Measurements from ENCODE around the gene ZNF783. TPM values are rescaled to one million over a fixed set of nuclear protein-coding genes. Genes with fewer than 3 reads are reported as not detected.

The ZNF783 gene
- polyA plus RNA-seq, 1 donor (not counting 4 experiments of a cell fraction or from before 2014, with no cell fraction given), result 4.2 TPM

DNA sequence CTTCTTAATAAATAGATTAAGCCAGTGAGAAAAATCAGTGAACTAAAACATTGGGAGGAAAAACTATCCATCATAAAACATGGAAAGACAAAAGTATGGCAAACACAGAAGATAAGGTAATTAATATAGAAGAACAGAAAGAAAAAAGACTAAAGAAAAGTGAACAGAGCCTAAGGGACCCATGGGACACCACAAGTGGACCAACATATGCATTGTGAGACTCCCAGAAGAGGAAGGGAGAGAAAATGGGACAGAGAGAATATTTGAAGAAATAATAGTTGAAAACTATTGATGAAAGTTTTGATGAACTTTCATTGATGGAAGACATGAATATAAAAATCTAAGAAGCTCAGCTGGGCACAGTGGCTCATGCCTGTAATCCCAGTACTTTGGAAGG, 71.3 kb downstream of the ZNF783 start:
- Histone ChIP-seq H3K9me3 (ENCODE audit: control insufficient read depth, low read depth, low read length) (no peaks in the 10 kb centered on the region), H3K9me1 (ENCODE audit: control insufficient read depth, extremely low read depth, insufficient read depth, low read length) (no peaks in the 10 kb centered on the region), H3K27me3 (ENCODE audit: control insufficient read depth, extremely low read depth, insufficient read depth, low read length) (peaks cover 3% of the 10 kb centered on the region), H3K36me3 (ENCODE audit: control insufficient read depth in 2 of 2, extremely low read depth in 1 of 2, insufficient read depth in 2 of 2, low read length in 2 of 2) (no peaks in the 10 kb centered on the region), H2AFZ (ENCODE audit: control insufficient read depth, low read length) (no peak overlapping the region), H3K4me3 (ENCODE audit: control insufficient read depth in 2 of 3, extremely low read depth in 1 of 3, insufficient read depth in 2 of 3, low read depth in 1 of 3, low read length in 3 of 3) (no peak overlapping the region), H3K4me2 (ENCODE audit: control insufficient read depth, extremely low read depth, insufficient read depth, low read depth, low read length) (no peak overlapping the region), H3K9ac (ENCODE audit: control insufficient read depth, extremely low read depth, insufficient read depth, low read length) (no peak overlapping the region), H3K79me2 (ENCODE audit: control insufficient read depth, insufficient read depth, low read length) (no peaks in the 10 kb centered on the region), H3K4me1 (ENCODE audit: control insufficient read depth, extremely low read depth, insufficient read depth, low read length) (no peaks in the 10 kb centered on the region), H4K20me1 (ENCODE audit: control insufficient read depth, extremely low read depth, insufficient read depth, low read length) (no peaks in the 10 kb centered on the region), H3K27ac (ENCODE audit: control insufficient read depth, insufficient read depth, low read length) (no peak overlapping the region)
- TF ChIP-seq EZH2 (IDR thresholded peaks at IDR 0.05; ENCODE audit: low read length), result no peak
- TF ChIP-seq, protein P1, sequence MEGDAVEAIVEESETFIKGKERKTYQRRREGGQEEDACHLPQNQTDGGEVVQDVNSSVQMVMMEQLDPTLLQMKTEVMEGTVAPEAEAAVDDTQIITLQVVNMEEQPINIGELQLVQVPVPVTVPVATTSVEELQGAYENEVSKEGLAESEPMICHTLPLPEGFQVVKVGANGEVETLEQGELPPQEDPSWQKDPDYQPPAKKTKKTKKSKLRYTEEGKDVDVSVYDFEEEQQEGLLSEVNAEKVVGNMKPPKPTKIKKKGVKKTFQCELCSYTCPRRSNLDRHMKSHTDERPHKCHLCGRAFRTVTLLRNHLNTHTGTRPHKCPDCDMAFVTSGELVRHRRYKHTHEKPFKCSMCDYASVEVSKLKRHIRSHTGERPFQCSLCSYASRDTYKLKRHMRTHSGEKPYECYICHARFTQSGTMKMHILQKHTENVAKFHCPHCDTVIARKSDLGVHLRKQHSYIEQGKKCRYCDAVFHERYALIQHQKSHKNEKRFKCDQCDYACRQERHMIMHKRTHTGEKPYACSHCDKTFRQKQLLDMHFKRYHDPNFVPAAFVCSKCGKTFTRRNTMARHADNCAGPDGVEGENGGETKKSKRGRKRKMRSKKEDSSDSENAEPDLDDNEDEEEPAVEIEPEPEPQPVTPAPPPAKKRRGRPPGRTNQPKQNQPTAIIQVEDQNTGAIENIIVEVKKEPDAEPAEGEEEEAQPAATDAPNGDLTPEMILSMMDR (optimal IDR thresholded peaks at IDR 0.05 in 1 of 3, IDR thresholded peaks at IDR 0.05 in 1 of 3, conservative IDR thresholded peaks at IDR 0.05 in 1 of 3; ENCODE audit: extremely low read depth in 1 of 3, insufficient read depth in 2 of 3, low read length in 3 of 3), result no peak
- dilution Hi-C loops (cut with MboI; ENCODE audit: extremely low pct_ligation_motif_present, low sequenced_read_pairs), result no loop called here
- no peak for DNase-seq (ENCODE audit: low read depth, low spot score)
- no peak for FAIRE-seq

DNA sequence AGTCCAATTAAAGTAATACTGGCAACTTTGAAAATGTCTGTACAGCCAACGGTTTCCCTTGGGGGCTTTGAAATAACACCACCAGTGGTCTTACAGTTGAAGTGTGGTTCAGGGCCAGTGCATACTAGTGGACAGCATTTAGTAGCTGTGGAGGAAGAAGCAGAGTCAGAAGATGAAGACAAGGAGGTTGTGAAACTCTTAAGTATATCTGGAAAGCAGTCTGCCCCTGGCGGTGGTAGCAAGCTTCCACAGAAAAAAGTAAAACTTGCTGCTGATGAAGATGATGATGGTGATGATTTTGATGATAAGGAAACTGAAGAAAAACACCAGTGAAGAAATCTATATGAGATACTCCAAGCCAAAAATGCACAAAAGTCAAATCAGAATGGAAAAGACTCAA, 72.2 kb downstream of the ZNF783 start:
- H3K4me3 ChIP-seq (ENCODE audit: control insufficient read depth in 2 of 3, extremely low read depth in 1 of 3, insufficient read depth in 2 of 3, low read depth in 1 of 3, low read length in 3 of 3), result no peak overlapping the region
- dilution Hi-C loops (cut with MboI; ENCODE audit: extremely low pct_ligation_motif_present, low sequenced_read_pairs), result no loop called here
- H3K9me3 ChIP-seq (ENCODE audit: control insufficient read depth, low read depth, low read length), result no peaks in the 10 kb centered on the region
- TF ChIP-seq, protein P1 (optimal IDR thresholded peaks at IDR 0.05 in 1 of 3, IDR thresholded peaks at IDR 0.05 in 1 of 3, conservative IDR thresholded peaks at IDR 0.05 in 1 of 3; ENCODE audit: extremely low read depth in 1 of 3, insufficient read depth in 2 of 3, low read length in 3 of 3), result no peak
- TF ChIP-seq EZH2 (IDR thresholded peaks at IDR 0.05; ENCODE audit: low read length), result no peak
- no peaks in the 10 kb centered on the region for H4K20me1 ChIP-seq (ENCODE audit: control insufficient read depth, extremely low read depth, insufficient read depth, low read length)
- no peaks in the 10 kb centered on the region for H3K36me3 ChIP-seq (ENCODE audit: control insufficient read depth in 2 of 2, extremely low read depth in 1 of 2, insufficient read depth in 2 of 2, low read length in 2 of 2)
- no peaks in the 10 kb centered on the region for H3K9me1 ChIP-seq (ENCODE audit: control insufficient read depth, extremely low read depth, insufficient read depth, low read length)
- no peak overlapping the region for H3K4me2 ChIP-seq (ENCODE audit: control insufficient read depth, extremely low read depth, insufficient read depth, low read depth, low read length)
- H3K4me1 ChIP-seq (ENCODE audit: control insufficient read depth, extremely low read depth, insufficient read depth, low read length), result no peaks in the 10 kb centered on the region
- no peak overlapping the region for H2AFZ ChIP-seq (ENCODE audit: control insufficient read depth, low read length)
- no peaks in the 10 kb centered on the region for H3K79me2 ChIP-seq (ENCODE audit: control insufficient read depth, insufficient read depth, low read length)
- peaks cover 3% of the 10 kb centered on the region for H3K27me3 ChIP-seq (ENCODE audit: control insufficient read depth, extremely low read depth, insufficient read depth, low read length)
- no peak overlapping the region for H3K9ac ChIP-seq (ENCODE audit: control insufficient read depth, extremely low read depth, insufficient read depth, low read length)
- no peak overlapping the region for H3K27ac ChIP-seq (ENCODE audit: control insufficient read depth, insufficient read depth, low read length)
- FAIRE-seq (no peak), DNase-seq (ENCODE audit: low read depth, low spot score) (no peak)

Small RNA genes within 50 kb of the gene (small RNA-seq; reads per million reads assigned to genes)
- 0 reads per million in 3 experiments for gene AC004941.2 (ENCODE audit: insufficient read length in 3 of 3, low read depth in 3 of 3, low replicate concordance in 1 of 3)

Other genes starting within 250 kb of the ZNF783 start
- gene PDIA4, start 233.7 kb upstream of the ZNF783 start, polyA plus RNA-seq, result 97.1 to 270 TPM (median 145 TPM) in 3 replicates
- gene ZNF786, start 171.5 kb upstream of the ZNF783 start, polyA plus RNA-seq, result 2.8 to 4.0 TPM (median 3.3 TPM) in 3 replicates
- 1.5 to 2.3 TPM (median 1.8 TPM) in 3 replicates for gene ZNF425, start 135.9 kb upstream of the ZNF783 start, polyA plus RNA-seq
- gene ZNF398, start 114.7 kb upstream of the ZNF783 start, polyA plus RNA-seq, result 7.4 to 8.6 TPM (median 7.5 TPM) in 3 replicates
- 12.1 to 14.7 TPM (median 13.1 TPM) in 3 replicates for gene ZNF282, start 66.7 kb upstream of the ZNF783 start, polyA plus RNA-seq
- gene ZNF212, start 22.5 kb upstream of the ZNF783 start, polyA plus RNA-seq, result 2.9 to 6.8 TPM (median 3.8 TPM) in 3 replicates
- gene ZNF777, start 198.9 kb downstream of the ZNF783 start, polyA plus RNA-seq, result 4.8 to 8.9 TPM (median 5.6 TPM) in 3 replicates
- 7.0 to 10.7 TPM (median 8.4 TPM) in 3 replicates for gene ZNF746, start 235.6 kb downstream of the ZNF783 start, polyA plus RNA-seq